ENCODE measurements around the gene RASGEF1C.

Gene RASGEF1C

DNA sequence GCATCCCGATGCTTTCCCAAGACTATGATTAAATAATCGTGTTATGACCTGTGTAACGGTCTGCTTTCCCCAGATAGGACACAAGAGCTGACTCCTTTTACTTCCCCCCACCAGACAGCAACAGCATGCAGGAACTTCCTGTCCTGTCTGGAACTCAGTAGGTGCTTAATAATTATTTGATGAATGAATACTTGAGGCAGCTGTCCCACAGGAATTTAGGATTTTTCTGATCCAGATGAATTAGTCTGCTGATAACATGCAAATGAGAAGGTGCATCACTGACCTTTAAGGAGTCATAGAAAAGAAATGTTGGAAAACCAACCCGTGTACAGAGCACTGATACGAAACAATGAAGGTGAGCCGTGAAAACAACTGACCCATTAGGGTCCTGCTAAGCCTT, 149.7 kb downstream of the RASGEF1C start:
- H3K79me2 ChIP-seq (ENCODE audit: insufficient read depth, low read depth) = no peaks in the 10 kb centered on the region

GRCh38 chr5:180056153-180056552, 152.9 kb downstream of the RASGEF1C start:
- no peak for TF ChIP-seq CTCF (conservative IDR thresholded peaks at IDR 0.05; ENCODE audit: low read depth, low read length)
- Histone ChIP-seq H3K9ac (no peak overlapping the region), H3K79me2 (ENCODE audit: insufficient read depth, low read depth) (no peaks in the 10 kb centered on the region), H3K36me3 (ENCODE audit: insufficient read depth) (no peaks in the 10 kb centered on the region), H2AFZ (ENCODE audit: low read depth) (no peak overlapping the region), H3K4me2 (no peak overlapping the region), H4K20me1 (ENCODE audit: insufficient read depth) (no peaks in the 10 kb centered on the region), H3K27me3 (ENCODE audit: insufficient read depth, low read depth) (no peaks in the 10 kb centered on the region), H3K4me1 (ENCODE audit: low read depth, poor library complexity, severe bottlenecking) (no peaks in the 10 kb centered on the region), H3K27ac (no peak overlapping the region), H3K4me3 (IDR thresholded peaks at IDR 0.05; ENCODE audit: insufficient read depth, low read depth, low read length) (no peak overlapping the region)

More for the DNA sequence above, 149.7 kb downstream of the RASGEF1C start:
- H3K9ac ChIP-seq = no peak overlapping the region
- no peak for TF ChIP-seq CTCF (conservative IDR thresholded peaks at IDR 0.05; ENCODE audit: low read depth, low read length)
- no peak overlapping the region for H3K4me3 ChIP-seq (IDR thresholded peaks at IDR 0.05; ENCODE audit: insufficient read depth, low read depth, low read length)
- H3K27me3 ChIP-seq (ENCODE audit: insufficient read depth, low read depth) = no peaks in the 10 kb centered on the region
- H3K27ac ChIP-seq = no peak overlapping the region
- no peak overlapping the region for H3K4me2 ChIP-seq
- H3K4me1 ChIP-seq (ENCODE audit: low read depth, poor library complexity, severe bottlenecking) = no peaks in the 10 kb centered on the region
- H3K36me3 ChIP-seq (ENCODE audit: insufficient read depth) = no peaks in the 10 kb centered on the region
- no peaks in the 10 kb centered on the region for H4K20me1 ChIP-seq (ENCODE audit: insufficient read depth)
- H2AFZ ChIP-seq (ENCODE audit: low read depth) = no peak overlapping the region

DNA sequence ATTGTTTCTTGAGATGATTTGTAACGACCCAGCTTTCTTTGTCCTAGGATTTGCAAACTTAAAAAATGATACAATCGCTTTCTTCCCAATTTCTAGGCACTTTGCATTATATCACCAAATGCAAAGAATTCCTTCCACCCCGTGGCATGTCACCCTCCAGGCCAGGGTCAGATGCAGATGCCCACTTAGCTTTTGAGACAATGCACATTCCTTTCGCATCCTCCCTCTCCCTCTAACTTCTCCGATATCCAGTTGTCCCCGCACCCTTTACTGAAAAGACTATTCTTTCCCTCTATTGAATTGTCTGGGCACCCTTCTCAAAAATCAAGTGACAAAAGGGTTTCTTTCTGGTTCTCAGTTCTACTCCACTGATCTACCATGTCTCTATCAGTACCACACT, 154.8 kb downstream of the RASGEF1C start:
- Histone ChIP-seq H3K4me1 (ENCODE audit: low read depth, poor library complexity, severe bottlenecking) (no peaks in the 10 kb centered on the region), H2AFZ (ENCODE audit: low read depth) (no peak overlapping the region), H3K36me3 (ENCODE audit: insufficient read depth) (no peaks in the 10 kb centered on the region), H3K4me3 (IDR thresholded peaks at IDR 0.05; ENCODE audit: insufficient read depth, low read depth, low read length) (no peak overlapping the region), H4K20me1 (ENCODE audit: insufficient read depth) (no peaks in the 10 kb centered on the region), H3K9ac (no peak overlapping the region), H3K27ac (no peak overlapping the region), H3K27me3 (ENCODE audit: insufficient read depth, low read depth) (no peaks in the 10 kb centered on the region), H3K79me2 (ENCODE audit: insufficient read depth, low read depth) (no peaks in the 10 kb centered on the region), H3K4me2 (no peak overlapping the region)
- no peak for TF ChIP-seq CTCF (conservative IDR thresholded peaks at IDR 0.05; ENCODE audit: low read depth, low read length)

DNA sequence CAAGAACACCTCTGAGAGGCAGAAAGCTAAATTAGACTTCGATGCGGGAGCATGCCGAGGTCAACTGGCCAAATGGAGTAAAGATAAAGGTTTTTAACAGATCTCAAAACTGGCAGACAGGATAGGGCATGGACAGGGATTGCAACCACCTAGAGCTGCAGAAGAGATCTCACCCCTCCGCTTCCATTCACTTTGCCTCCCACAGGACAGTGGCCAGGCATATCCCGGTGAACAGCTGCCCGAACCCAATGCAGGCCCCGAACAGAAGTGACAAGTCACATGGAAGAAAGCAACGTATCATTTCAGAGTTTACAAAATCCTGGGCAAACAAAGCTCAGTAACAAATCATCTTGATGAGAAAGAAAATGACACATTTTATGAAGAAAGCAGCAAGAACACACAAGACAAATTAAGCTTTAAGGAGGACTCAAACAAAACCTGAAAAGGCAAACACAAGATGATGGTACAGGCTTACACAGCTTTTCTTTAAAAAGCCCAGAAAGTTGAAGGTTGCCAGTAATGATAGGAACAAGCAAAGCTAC, 155.9 kb downstream of the RASGEF1C start:
- Histone ChIP-seq H2AFZ (ENCODE audit: low read depth) (no peak overlapping the region), H3K9ac (no peak overlapping the region), H3K27ac (no peak overlapping the region), H3K79me2 (ENCODE audit: insufficient read depth, low read depth) (no peaks in the 10 kb centered on the region), H3K4me2 (no peak overlapping the region), H3K4me1 (ENCODE audit: low read depth, poor library complexity, severe bottlenecking) (no peaks in the 10 kb centered on the region), H3K4me3 (IDR thresholded peaks at IDR 0.05; ENCODE audit: insufficient read depth, low read depth, low read length) (no peak overlapping the region), H3K27me3 (ENCODE audit: insufficient read depth, low read depth) (no peaks in the 10 kb centered on the region), H4K20me1 (ENCODE audit: insufficient read depth) (no peaks in the 10 kb centered on the region), H3K36me3 (ENCODE audit: insufficient read depth) (no peaks in the 10 kb centered on the region)
- TF ChIP-seq CTCF (conservative IDR thresholded peaks at IDR 0.05; ENCODE audit: low read depth, low read length) = no peak

Data from KMS-11 (cell line).